GM12878 (cell line): ENCODE measurements around the gene COL16A1. TPM values are rescaled to one million over a fixed set of nuclear protein-coding genes. Genes with fewer than 3 reads are reported as not detected.

Source experiments
- ATAC-seq: fragments of 200-7000 bp; cut with Tn5 transposase; 3 replicates; pipeline ENCODE4 v1.9.1; 2020; ENCODE audit warnings: mild to moderate bottlenecking, moderate library complexity
- BruUV-seq: library from RNA; stranded (reverse); fragments of 400-500 nt; replicated peaks from 2 replicates; lab custom pipeline; 2021; lab: Mats Ljungman, UMichigan
- CTCF ChIA-PET: fragments of 300-600 bp; sonication (Branson Sonifier 250); formaldehyde crosslinking; extraction: SDS; loops from one replicate; lab custom pipeline; 2021; ENCODE audit warnings: inconsistent platforms; lab: Yijun Ruan, JAX
- POLR2A ChIA-PET: fragments of 350-600 bp; formaldehyde crosslinking; extraction: SDS; loops from one replicate; lab custom pipeline; 2021; ENCODE audit warnings: inconsistent platforms; lab: Charles Lee
- RAD21 ChIA-PET: fragments of 300-600 bp; sonication (Branson Sonifier 250); formaldehyde crosslinking; loops from one replicate; lab custom pipeline; 2023; ENCODE audit warnings: antibody characterized with exemption; ENCODE audit not compliant: unreplicated experiment; lab: Charles Lee
- SMC1A ChIA-PET: fragments of 300-600 bp; sonication (Branson Sonifier 250); formaldehyde crosslinking; loops from one replicate; lab custom pipeline; 2023; ENCODE audit not compliant: unreplicated experiment, uncharacterized antibody; lab: Charles Lee
- DNase-seq: peaks from one replicate; pipeline ENCODE4 v3.0.0-alpha.2; 2011; ENCODE audit warnings: low read depth, low spot score
- FAIRE-seq: peaks from 3 replicates; lab custom pipeline; 2011; peaks lifted over from hg19 to GRCh38; lab: Jason Lieb, UNC
- H2AFZ ChIP-seq: 2 replicates; pipeline ENCODE4 v1.6.0; 2011; ENCODE audit warnings: low read depth, low read length, control low read depth; ENCODE audit not compliant: control insufficient read depth
- H3K27ac ChIP-seq: 2 replicates; pipeline ENCODE4 v1.5.1; 2011; ENCODE audit warnings: control low read depth; ENCODE audit not compliant: control insufficient read depth, insufficient read depth
- H3K27me3 ChIP-seq, 2 experiments: replicated peaks in 1 of 2; 2 replicates each; pipeline versions ENCODE4 v1.6.0 to v1.6.1; 2011; ENCODE audit warnings: low read length in 1 of 2; ENCODE audit not compliant: control insufficient read depth in 2 of 2, insufficient read depth in 2 of 2
- H3K36me3 ChIP-seq, 2 experiments: 2 replicates each; pipeline ENCODE4 v1.5.1; 2011; ENCODE audit warnings: low read length in 1 of 2; ENCODE audit not compliant: control insufficient read depth in 2 of 2, insufficient read depth in 2 of 2
- H3K4me1 ChIP-seq: 2 replicates; pipeline ENCODE4 v1.6.1; 2011; ENCODE audit warnings: mild to moderate bottlenecking, low read length, moderate library complexity, mixed read lengths; ENCODE audit not compliant: control insufficient read depth, insufficient read depth
- H3K4me2 ChIP-seq: 2 replicates; pipeline ENCODE4 v1.6.0; 2011; ENCODE audit warnings: control low read depth; ENCODE audit not compliant: control insufficient read depth, insufficient read depth
- H3K4me3 ChIP-seq: fragments of 200-600 bp; sonication (generic); 2 replicates; pipeline ENCODE4 v1.5.1; 2016
- H3K79me2 ChIP-seq: 2 replicates; pipeline ENCODE4 v1.6.0; 2011; ENCODE audit warnings: low read length; ENCODE audit not compliant: control insufficient read depth, insufficient read depth
- H3K9ac ChIP-seq: 2 replicates; pipeline ENCODE4 v1.8.0; 2011; ENCODE audit warnings: low read length, control low read depth, mixed read lengths; ENCODE audit not compliant: control insufficient read depth, insufficient read depth
- H3K9me3 ChIP-seq: replicated peaks from 3 replicates; pipeline ENCODE4 v1.5.1; 2011; ENCODE audit warnings: mild to moderate bottlenecking, low read length; ENCODE audit not compliant: control insufficient read depth, insufficient read depth
- H4K20me1 ChIP-seq: 2 replicates; pipeline ENCODE4 v1.6.0; 2011; ENCODE audit not compliant: control insufficient read depth, insufficient read depth
- CTCF ChIP-seq, 3 experiments: IDR thresholded peaks in 2 of 3; conservative IDR thresholded peaks in 1 of 3; 2 replicates each; pipeline ENCODE4 v1.5.1; 2011; ENCODE audit warnings: low read depth in 3 of 3, low read length in 3 of 3, mild to moderate bottlenecking in 3 of 3, control low read depth in 2 of 3, moderate library complexity in 2 of 3, inconsistent platforms in 1 of 3, mixed read lengths in 1 of 3; ENCODE audit not compliant: control insufficient read depth in 2 of 3, insufficient read depth in 1 of 3; ENCODE audit errors: extremely low read depth in 1 of 3
- KDM1A ChIP-seq: fragments of 200-600 bp; sonication (generic); IDR thresholded peaks from 2 replicates; pipeline ENCODE4 v1.6.1; 2016; ENCODE audit warnings: borderline replicate concordance
- MEF2B ChIP-seq: fragments of 450-650 bp; IDR thresholded peaks from 2 replicates; pipeline ENCODE4 v1.6.1; 2018; ENCODE audit warnings: mild to moderate bottlenecking, moderate library complexity; ENCODE audit not compliant: partially characterized antibody, poor library complexity, severe bottlenecking
- SMC3 ChIP-seq: IDR thresholded peaks from 2 replicates; pipeline ENCODE4 v1.6.1; 2011; ENCODE audit warnings: low read length, improper control_type of control experiment, borderline replicate concordance
- ZBTB11 ChIP-seq: fragments of 450-650 bp; formaldehyde crosslinking; IDR thresholded peaks from 2 replicates; pipeline ENCODE4 v1.5.0; 2022; ENCODE audit warnings: mild to moderate bottlenecking, missing genetic modification characterization
- ZBTB4 ChIP-seq: fragments of 450-650 bp; formaldehyde crosslinking; IDR thresholded peaks from 2 replicates; pipeline ENCODE4 v1.4.0; 2022; ENCODE audit warnings: mild to moderate bottlenecking, moderate library complexity
- ZSCAN29 ChIP-seq: fragments of 450-650 bp; IDR thresholded peaks from 2 replicates; pipeline ENCODE4 v1.6.1; 2017; ENCODE audit warnings: mild to moderate bottlenecking, moderate library complexity
- ZZZ3 ChIP-seq: IDR thresholded peaks from 2 replicates; pipeline ENCODE4 v1.6.1; 2011; ENCODE audit warnings: low read depth; ENCODE audit not compliant: control insufficient read depth, insufficient read length
- WGBS: methylation state at CpG from one replicate; pipeline ENCODE4 v1.1.6; 2016; ENCODE audit warnings: low lambda C conversion rate; ENCODE audit not compliant: insufficient replicate concordance, insufficient coverage; ENCODE audit errors: missing lambda C conversion rate; 5-methylcytosine and 5-hydroxymethylcytosine counted together
- in situ Hi-C: fragments of 300-500 bp; cut with MboI; formaldehyde crosslinking; loops from 9 replicates; pipeline ENCODE4 v1.14.3; 2018; ENCODE audit warnings: mixed read lengths
- intact Hi-C: fragments of 100-400 bp; cut with micrococcal nuclease; formaldehyde crosslinking; loops from one replicate; pipeline ENCODE4 v1.14.2; 2022; ENCODE audit not compliant: unreplicated experiment
- polyA plus RNA-seq, 11 experiments: library from polyadenylated mRNA; depleted of rRNA in 4 of 11; unstranded in 6 of 11; stranded (reverse) in 5 of 11; fragments of >200 nt; fragmentation: Nextera tagmentation in 4 of 11; fragmentation: Illumina TruSeq in 1 of 11; extraction: Ambion mirVana in 4 of 11; extraction: Trizol in 1 of 11; gene quantifications; 1 replicate in 1 of 11; 2 replicates in 10 of 11; pipeline versions ENCODE4 v1.2.1 to v1.2.3, GENCODE V29; 2011 to 2016; ENCODE audit warnings: inconsistent platforms in 2 of 11, missing spikeins in 2 of 11, low read depth in 1 of 11
- total RNA-seq, 4 experiments: library from RNA; depleted of rRNA in 3 of 4; stranded (reverse); fragments of >200 nt in 3 of 4; fragmentation: Illumina TruSeq in 1 of 4; extraction: Trizol in 1 of 4; gene quantifications; 2 replicates each; pipeline versions ENCODE4 v1.2.1 to v1.2.3, GENCODE V29; 2013 to 2021

The COL16A1 gene
- total and polyA plus RNA-seq, 10 of the 15 experiments (the other 5 are each of a cell fraction or from before 2014, with no cell fraction given) = 0.02 to 3.7 (median 0.59) TPM

- Histone ChIP-seq H3K4me1 (peaks cover 4% of the 10 kb centered on the region; the same call in 1 of the 2 replicates), H2AFZ (peak overlapping the region; percentile 1), H3K27ac (no peak overlapping the region), H3K9ac (no peak overlapping the region), H3K4me3 (peak overlapping the region; percentile 38; the same call in 1 of the 2 replicates), H3K79me2 (no peaks in the 10 kb centered on the region), H3K9me3 (no peaks in the 10 kb centered on the region), H4K20me1 (no peaks in the 10 kb centered on the region; the same call in 1 of the 2 replicates), H3K27me3 (peaks cover 0 to 6% of the 10 kb centered on the region in 2 experiments; a peak in 1 of 4 replicates), H3K4me2 (peak overlapping the region; percentile 71), H3K36me3 (no peaks in the 10 kb centered on the region)
- FAIRE-seq = peak; percentile 54
- no TSS peak for BruUV-seq
- intact Hi-C loops (loop anchor here (1.0 kb wide), 1 partner anchor 74 kb away; no protein-coding TSS in a partner anchor), in situ Hi-C loops (no loop called here)
- TF ChIP-seq ZBTB11 = no peak
- TF ChIP-seq KDM1A = no peak
- peak; percentile 37 for TF ChIP-seq SMC3
- no peak for TF ChIP-seq MEF2B
- TF ChIP-seq ZSCAN29 = no peak
- no peak for TF ChIP-seq ZBTB4 (CRISPR knock-in tag)
- no peak for TF ChIP-seq ZZZ3
- peak; percentile 54 to 82 (median 64) for TF ChIP-seq CTCF (IDR thresholded peaks at IDR 0.05 in 2 of 3, conservative IDR thresholded peaks at IDR 0.05 in 1 of 3; ENCODE audit: control insufficient read depth in 2 of 3, extremely low read depth in 1 of 3, insufficient read depth in 1 of 3, low read depth in 3 of 3, low read length in 3 of 3)
- POLR2A ChIA-PET = interaction anchor here (1.9 kb wide), 1 partner anchor 11 kb away, joined by 4 read pairs; the partner anchor contains the start of gene COL16A1
- SMC1A ChIA-PET = interaction anchor here (1.2 to 1.3 kb wide), 2 partner anchors 30 to 74 kb away, joined by 5 to 6 read pairs; no protein-coding TSS in a partner anchor
- under 1% methylated on average over 38 of the region's 44 CpGs for WGBS
- CTCF ChIA-PET = interaction anchor here (0.9 to 6.9 kb wide), 15 partner anchors 8 to 250 kb away, joined by 3 to 70 read pairs (median 4); no protein-coding TSS in a partner anchor
- RAD21 ChIA-PET = interaction anchor here (1.0 to 4.2 kb wide), 6 partner anchors 10 to 74 kb away, joined by 3 to 17 read pairs (median 10); no protein-coding TSS in a partner anchor
- DNase-seq = no peak
- peak; percentile 98 for ATAC-seq
Measured at GRCh38 chr1:31715087-31715872, 11.5 kb upstream of the COL16A1 start.
